Measurements from ENCODE around the gene DCHS2.
"Not testable (repeated sequence)": the region's sequence is repeated elsewhere in the genome, so short reads cannot be mapped to it uniquely, and the experiment has no call there.

DCHS2 gene

DNA sequence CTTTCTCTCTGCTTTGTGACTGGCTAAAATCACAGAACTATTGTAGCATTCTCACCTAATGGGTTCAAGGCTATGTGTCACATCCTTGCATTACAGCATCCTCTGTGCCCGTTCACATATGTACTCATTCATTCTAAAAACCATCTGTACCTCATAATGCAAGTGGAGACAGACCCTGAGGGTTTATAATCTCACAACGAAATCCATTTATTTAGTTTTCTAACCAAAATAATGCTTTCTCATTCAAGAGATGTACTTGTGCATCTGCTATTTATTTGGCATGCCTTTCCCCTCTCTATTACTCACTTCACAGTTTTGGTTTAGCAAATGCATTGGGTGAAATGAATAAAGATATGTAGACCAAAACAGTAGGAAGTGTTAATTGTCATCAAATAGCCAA is 261.5 kb downstream of the DCHS2 start:
- H2AFZ ChIP-seq (ENCODE audit: low read length): no peak overlapping the region
- H3K36me3 ChIP-seq (ENCODE audit: insufficient read depth, low read length): no peaks in the 10 kb centered on the region
- H3K9me2 ChIP-seq (ENCODE audit: low read depth, low read length): no peaks in the 10 kb centered on the region
- TF ChIP-seq EZH2 (IDR thresholded peaks at IDR 0.05; ENCODE audit: borderline replicate concordance, low read length): no peak
- TF ChIP-seq, protein P1, sequence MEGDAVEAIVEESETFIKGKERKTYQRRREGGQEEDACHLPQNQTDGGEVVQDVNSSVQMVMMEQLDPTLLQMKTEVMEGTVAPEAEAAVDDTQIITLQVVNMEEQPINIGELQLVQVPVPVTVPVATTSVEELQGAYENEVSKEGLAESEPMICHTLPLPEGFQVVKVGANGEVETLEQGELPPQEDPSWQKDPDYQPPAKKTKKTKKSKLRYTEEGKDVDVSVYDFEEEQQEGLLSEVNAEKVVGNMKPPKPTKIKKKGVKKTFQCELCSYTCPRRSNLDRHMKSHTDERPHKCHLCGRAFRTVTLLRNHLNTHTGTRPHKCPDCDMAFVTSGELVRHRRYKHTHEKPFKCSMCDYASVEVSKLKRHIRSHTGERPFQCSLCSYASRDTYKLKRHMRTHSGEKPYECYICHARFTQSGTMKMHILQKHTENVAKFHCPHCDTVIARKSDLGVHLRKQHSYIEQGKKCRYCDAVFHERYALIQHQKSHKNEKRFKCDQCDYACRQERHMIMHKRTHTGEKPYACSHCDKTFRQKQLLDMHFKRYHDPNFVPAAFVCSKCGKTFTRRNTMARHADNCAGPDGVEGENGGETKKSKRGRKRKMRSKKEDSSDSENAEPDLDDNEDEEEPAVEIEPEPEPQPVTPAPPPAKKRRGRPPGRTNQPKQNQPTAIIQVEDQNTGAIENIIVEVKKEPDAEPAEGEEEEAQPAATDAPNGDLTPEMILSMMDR (IDR thresholded peaks at IDR 0.05; ENCODE audit: low read length): no peak
- H3K27ac ChIP-seq (ENCODE audit: low read depth, low read length, poor library complexity, severe bottlenecking): no peak overlapping the region
- no peaks in the 10 kb centered on the region for H3K79me2 ChIP-seq (ENCODE audit: insufficient read depth, low read length)
- H4K20me1 ChIP-seq (ENCODE audit: insufficient read depth, low read length): no peaks in the 10 kb centered on the region
- H3K4me2 ChIP-seq (ENCODE audit: low read length): no peak overlapping the region
- no peaks in the 10 kb centered on the region for H3F3A ChIP-seq (ENCODE audit: insufficient read depth, low read length)
- H3K9me3 ChIP-seq (ENCODE audit: low read length): no peaks in the 10 kb centered on the region
- H3K9ac ChIP-seq (ENCODE audit: low read length): no peak overlapping the region
- no peaks in the 10 kb centered on the region for H3K27me3 ChIP-seq (ENCODE audit: insufficient read depth, low read length)
- H3K4me3 ChIP-seq (ENCODE audit: low read depth, low read length, poor library complexity, severe bottlenecking): no peak overlapping the region
- no peaks in the 10 kb centered on the region for H3K4me1 ChIP-seq (ENCODE audit: insufficient read depth, low read length, severe bottlenecking)

DNA sequence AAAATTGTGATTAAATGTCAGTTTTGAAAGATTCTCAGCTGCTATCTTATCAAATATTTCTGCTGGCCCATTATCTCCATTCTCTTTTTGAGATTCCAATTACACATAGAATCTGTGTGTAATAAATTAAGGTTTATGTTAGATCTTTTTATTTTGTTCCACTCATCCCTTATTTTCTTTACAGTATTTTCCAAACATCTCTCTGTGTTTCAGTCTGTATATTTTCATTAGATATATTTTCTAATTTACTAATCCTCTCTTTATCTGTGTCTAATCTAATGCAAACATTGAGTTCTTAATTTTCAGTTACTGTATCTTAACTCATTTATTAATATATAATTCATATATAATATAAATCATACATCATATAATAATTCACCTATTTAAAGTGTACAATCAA is 268.7 kb downstream of the DCHS2 start:
- no peak overlapping the region for H3K4me3 ChIP-seq (ENCODE audit: low read depth, low read length, poor library complexity, severe bottlenecking)
- H4K20me1 ChIP-seq (ENCODE audit: insufficient read depth, low read length): no peaks in the 10 kb centered on the region
- no peaks in the 10 kb centered on the region for H3K79me2 ChIP-seq (ENCODE audit: insufficient read depth, low read length)
- no peaks in the 10 kb centered on the region for H3F3A ChIP-seq (ENCODE audit: insufficient read depth, low read length)
- H3K9me2 ChIP-seq (ENCODE audit: low read depth, low read length): no peaks in the 10 kb centered on the region
- no peak overlapping the region for H3K9ac ChIP-seq (ENCODE audit: low read length)
- H3K4me1 ChIP-seq (ENCODE audit: insufficient read depth, low read length, severe bottlenecking): no peaks in the 10 kb centered on the region
- H3K9me3 ChIP-seq (ENCODE audit: low read length): peaks cover 2% of the 10 kb centered on the region; the same call in 1 of the 2 replicates
- H2AFZ ChIP-seq (ENCODE audit: low read length): no peak overlapping the region
- no peak for TF ChIP-seq EZH2 (IDR thresholded peaks at IDR 0.05; ENCODE audit: borderline replicate concordance, low read length)
- TF ChIP-seq, protein P1 (IDR thresholded peaks at IDR 0.05; ENCODE audit: low read length): no peak
- H3K27me3 ChIP-seq (ENCODE audit: insufficient read depth, low read length): no peaks in the 10 kb centered on the region
- no peak overlapping the region for H3K4me2 ChIP-seq (ENCODE audit: low read length)
- H3K27ac ChIP-seq (ENCODE audit: low read depth, low read length, poor library complexity, severe bottlenecking): no peak overlapping the region
- H3K36me3 ChIP-seq (ENCODE audit: insufficient read depth, low read length): no peaks in the 10 kb centered on the region

DNA sequence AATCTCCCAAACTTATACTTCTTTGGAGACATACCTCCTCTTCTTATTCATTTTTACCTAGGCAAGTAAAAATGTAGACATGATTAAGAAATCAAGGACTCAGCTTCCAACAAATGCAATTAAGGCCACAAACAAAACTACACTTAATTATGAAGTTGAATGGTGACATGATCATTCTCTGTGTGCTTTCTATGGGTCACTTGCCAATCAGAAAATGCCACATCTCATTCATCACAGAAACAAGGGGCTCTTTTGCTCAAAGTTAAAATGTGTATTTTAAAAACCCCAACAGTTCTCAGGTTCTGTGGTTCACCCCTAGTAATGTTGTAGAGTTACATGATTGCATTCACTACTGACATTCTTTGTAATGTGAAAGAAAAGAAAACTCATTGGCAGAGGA is 273.5 kb downstream of the DCHS2 start:
- Histone ChIP-seq H3K27ac (ENCODE audit: low read depth, low read length, poor library complexity, severe bottlenecking) (no peak overlapping the region), H3K9ac (ENCODE audit: low read length) (no peak overlapping the region), H2AFZ (ENCODE audit: low read length) (no peak overlapping the region), H3K36me3 (ENCODE audit: insufficient read depth, low read length) (no peaks in the 10 kb centered on the region), H3F3A (ENCODE audit: insufficient read depth, low read length) (no peaks in the 10 kb centered on the region), H3K9me2 (ENCODE audit: low read depth, low read length) (no peaks in the 10 kb centered on the region), H3K4me2 (ENCODE audit: low read length) (no peak overlapping the region), H3K79me2 (ENCODE audit: insufficient read depth, low read length) (no peaks in the 10 kb centered on the region), H4K20me1 (ENCODE audit: insufficient read depth, low read length) (no peaks in the 10 kb centered on the region), H3K4me3 (ENCODE audit: low read depth, low read length, poor library complexity, severe bottlenecking) (no peak overlapping the region), H3K27me3 (ENCODE audit: insufficient read depth, low read length) (no peaks in the 10 kb centered on the region), H3K4me1 (ENCODE audit: insufficient read depth, low read length, severe bottlenecking) (no peaks in the 10 kb centered on the region), H3K9me3 (ENCODE audit: low read length) (peaks cover 2% of the 10 kb centered on the region; the same call in 1 of the 2 replicates)
- TF ChIP-seq, protein P1 (IDR thresholded peaks at IDR 0.05; ENCODE audit: low read length): no peak
- no peak for TF ChIP-seq EZH2 (IDR thresholded peaks at IDR 0.05; ENCODE audit: borderline replicate concordance, low read length)

DNA sequence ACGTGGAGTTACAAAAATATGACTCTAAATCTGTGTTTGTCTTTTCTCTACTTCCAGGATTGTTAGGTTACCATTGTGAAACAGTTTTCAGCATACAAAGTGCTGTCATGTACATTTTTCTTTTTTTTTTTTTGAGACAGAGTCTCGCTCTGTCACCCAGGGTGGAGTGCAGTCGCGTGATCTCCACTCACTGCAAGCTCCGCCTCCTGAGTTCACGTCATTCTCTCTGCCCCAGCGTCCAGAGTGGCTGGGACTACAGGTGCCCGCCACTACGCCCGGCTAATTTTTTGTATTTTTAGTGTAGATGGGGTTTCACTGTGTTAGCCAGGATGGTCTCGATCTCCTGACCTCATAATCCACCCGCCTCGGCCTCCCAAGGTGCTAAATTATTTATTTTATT is 274.2 kb downstream of the DCHS2 start:
- not testable (repeated sequence) for H3K9ac ChIP-seq (ENCODE audit: low read length); H3K36me3 ChIP-seq (ENCODE audit: insufficient read depth, low read length); H3K4me1 ChIP-seq (ENCODE audit: insufficient read depth, low read length, severe bottlenecking); H3K9me2 ChIP-seq (ENCODE audit: low read depth, low read length); H3K27ac ChIP-seq (ENCODE audit: low read depth, low read length, poor library complexity, severe bottlenecking); H3K4me3 ChIP-seq (ENCODE audit: low read depth, low read length, poor library complexity, severe bottlenecking); H3K9me3 ChIP-seq (ENCODE audit: low read length); H2AFZ ChIP-seq (ENCODE audit: low read length); H3K79me2 ChIP-seq (ENCODE audit: insufficient read depth, low read length); H3K4me2 ChIP-seq (ENCODE audit: low read length); H3F3A ChIP-seq (ENCODE audit: insufficient read depth, low read length); H4K20me1 ChIP-seq (ENCODE audit: insufficient read depth, low read length); H3K27me3 ChIP-seq (ENCODE audit: insufficient read depth, low read length)
